Neuron (in vitro differentiated cells): ENCODE measurements around the gene COLEC11.

Source experiments
- H2AFZ ChIP-seq: one replicate; pipeline ENCODE4 v1.6.1; 2013; ENCODE audit warnings: low read depth, mild to moderate bottlenecking, inconsistent platforms, low read length, moderate library complexity
- H3K27me3 ChIP-seq: one replicate; pipeline ENCODE4 v1.6.1; 2013; ENCODE audit warnings: low read length; ENCODE audit not compliant: insufficient read depth
- H3K36me3 ChIP-seq: one replicate; pipeline ENCODE4 v1.6.1; 2013; ENCODE audit warnings: low read length; ENCODE audit not compliant: insufficient read depth
- H3K4me1 ChIP-seq: one replicate; pipeline ENCODE4 v1.6.1; 2013; ENCODE audit warnings: low read length; ENCODE audit not compliant: insufficient read depth
- H3K4me3 ChIP-seq: 2 replicates; pipeline ENCODE4 v1.5.1; 2013; ENCODE audit warnings: mild to moderate bottlenecking, low read length, moderate library complexity
- H3K9me3 ChIP-seq: one replicate; pipeline ENCODE4 v1.6.1; 2013; ENCODE audit warnings: low read length

COLEC11 gene

GRCh38 chr2:3666613-3666975, 71.7 kb downstream of the COLEC11 start:
- H3K27me3 ChIP-seq, result no peaks in the 10 kb centered on the region
- H3K4me1 ChIP-seq, result peaks cover 3% of the 10 kb centered on the region
- H3K4me3 ChIP-seq, result no peak overlapping the region
- H2AFZ ChIP-seq, result no peak overlapping the region
- peaks cover 3% of the 10 kb centered on the region for H3K9me3 ChIP-seq
- H3K36me3 ChIP-seq, result no peaks in the 10 kb centered on the region

GRCh38 chr2:3667151-3667631, 72.3 kb downstream of the COLEC11 start:
- H3K36me3 ChIP-seq, result no peaks in the 10 kb centered on the region
- H3K4me1 ChIP-seq, result peaks cover 3% of the 10 kb centered on the region
- H3K9me3 ChIP-seq, result peaks cover 3% of the 10 kb centered on the region
- no peak overlapping the region for H2AFZ ChIP-seq
- H3K4me3 ChIP-seq, result no peak overlapping the region
- no peaks in the 10 kb centered on the region for H3K27me3 ChIP-seq

GRCh38 chr2:3669656-3670055, 74.7 kb downstream of the COLEC11 start:
- Histone ChIP-seq H3K27me3 (no peaks in the 10 kb centered on the region), H2AFZ (no peak overlapping the region), H3K4me1 (peaks cover 3% of the 10 kb centered on the region), H3K9me3 (peaks cover 3% of the 10 kb centered on the region), H3K36me3 (no peaks in the 10 kb centered on the region), H3K4me3 (no peak overlapping the region)

- Histone ChIP-seq H3K27me3 (no peaks in the 10 kb centered on the region), H3K9me3 (peaks cover 3% of the 10 kb centered on the region), H2AFZ (no peak overlapping the region), H3K36me3 (no peaks in the 10 kb centered on the region), H3K4me3 (no peak overlapping the region), H3K4me1 (peaks cover 3% of the 10 kb centered on the region)
Observed at GRCh38 chr2:3670376-3670775, 75.5 kb downstream of the COLEC11 start.

- H3K27me3 ChIP-seq, result no peaks in the 10 kb centered on the region
- H3K9me3 ChIP-seq, result peaks cover 3% of the 10 kb centered on the region
- no peak overlapping the region for H2AFZ ChIP-seq
- H3K36me3 ChIP-seq, result no peaks in the 10 kb centered on the region
- no peak overlapping the region for H3K4me3 ChIP-seq
- peaks cover 2% of the 10 kb centered on the region for H3K4me1 ChIP-seq
Observed at GRCh38 chr2:3670941-3671340, 76.0 kb downstream of the COLEC11 start.

- no peaks in the 10 kb centered on the region for H3K36me3 ChIP-seq
- peaks cover 3% of the 10 kb centered on the region for H3K9me3 ChIP-seq
- H3K27me3 ChIP-seq, result no peaks in the 10 kb centered on the region
- H2AFZ ChIP-seq, result no peak overlapping the region
- H3K4me3 ChIP-seq, result no peak overlapping the region
- no peaks in the 10 kb centered on the region for H3K4me1 ChIP-seq
Observed at GRCh38 chr2:3672861-3673678, 78.2 kb downstream of the COLEC11 start.

- no peaks in the 10 kb centered on the region for H3K27me3 ChIP-seq
- H2AFZ ChIP-seq, result no peak overlapping the region
- H3K4me1 ChIP-seq, result no peaks in the 10 kb centered on the region
- H3K4me3 ChIP-seq, result no peak overlapping the region
- H3K9me3 ChIP-seq, result peaks cover 3% of the 10 kb centered on the region
- H3K36me3 ChIP-seq, result no peaks in the 10 kb centered on the region
Observed at GRCh38 chr2:3674066-3674845, 79.3 kb downstream of the COLEC11 start.

GRCh38 chr2:3675687-3676086, 80.8 kb downstream of the COLEC11 start:
- Histone ChIP-seq H3K36me3 (no peaks in the 10 kb centered on the region), H3K9me3 (no peaks in the 10 kb centered on the region), H3K27me3 (peaks cover 4% of the 10 kb centered on the region), H3K4me3 (no peak overlapping the region), H2AFZ (no peak overlapping the region), H3K4me1 (no peaks in the 10 kb centered on the region)

GRCh38 chr2:3677436-3677835, 82.5 kb downstream of the COLEC11 start:
- H3K9me3 ChIP-seq, result no peaks in the 10 kb centered on the region
- no peak overlapping the region for H2AFZ ChIP-seq
- no peaks in the 10 kb centered on the region for H3K4me1 ChIP-seq
- no peaks in the 10 kb centered on the region for H3K36me3 ChIP-seq
- peaks cover 4% of the 10 kb centered on the region for H3K27me3 ChIP-seq
- H3K4me3 ChIP-seq, result no peak overlapping the region

GRCh38 chr2:3678212-3678611, 83.3 kb downstream of the COLEC11 start:
- H2AFZ ChIP-seq, result no peak overlapping the region
- peaks cover 4% of the 10 kb centered on the region for H3K27me3 ChIP-seq
- no peaks in the 10 kb centered on the region for H3K36me3 ChIP-seq
- no peaks in the 10 kb centered on the region for H3K4me1 ChIP-seq
- H3K4me3 ChIP-seq, result no peak overlapping the region
- no peaks in the 10 kb centered on the region for H3K9me3 ChIP-seq

GRCh38 chr2:3679180-3679579, 84.3 kb downstream of the COLEC11 start:
- Histone ChIP-seq H3K36me3 (no peaks in the 10 kb centered on the region), H3K4me1 (no peaks in the 10 kb centered on the region), H3K27me3 (peaks cover 4% of the 10 kb centered on the region), H3K4me3 (no peak overlapping the region), H3K9me3 (no peaks in the 10 kb centered on the region), H2AFZ (no peak overlapping the region)

- no peaks in the 10 kb centered on the region for H3K4me1 ChIP-seq
- H3K4me3 ChIP-seq, result no peak overlapping the region
- no peak overlapping the region for H2AFZ ChIP-seq
- H3K9me3 ChIP-seq, result no peaks in the 10 kb centered on the region
- H3K27me3 ChIP-seq, result peaks cover 4% of the 10 kb centered on the region
- no peaks in the 10 kb centered on the region for H3K36me3 ChIP-seq
Observed at GRCh38 chr2:3679616-3680393, 84.9 kb downstream of the COLEC11 start.
